SU-DHL-6 (cell line): ENCODE data around the gene KCNH6.

Experiments
- CTCF ChIP-seq: fragments of 200-600 bp; sonication (generic); IDR thresholded peaks from one replicate; pipeline ENCODE4 v1.5.1; 2017; ENCODE audit warnings: antibody characterized with exemption, mild to moderate bottlenecking, low read length, moderate library complexity; ENCODE audit not compliant: insufficient read depth, poor library complexity, severe bottlenecking
- EZH2phosphoT487 ChIP-seq: fragments of 200-600 bp; sonication (generic), shearing (Covaris generic); conservative IDR thresholded peaks from 2 replicates; pipeline ENCODE4 v1.6.1; 2018; ENCODE audit warnings: mild to moderate bottlenecking, antibody characterized with exemption, low read length, moderate library complexity, mixed read lengths

- TF ChIP-seq CTCF (no peak), EZH2phosphoT487 (no peak)
Observed at GRCh38 chr17:63537001-63537400, 13.8 kb downstream of the KCNH6 start.
